CD14-positive monocyte (primary cell): ENCODE data around the gene RNASE7. TPM values are rescaled to one million over a fixed set of nuclear protein-coding genes. Genes with fewer than 3 reads are reported as not detected.

ENCODE experiments used
- DNase-seq, 3 donors: peaks; one replicate each; pipeline ENCODE4 v3.0.0-alpha.2; 2011 to 2022
- H2AFZ ChIP-seq: 2 replicates; pipeline ENCODE4 v1.6.0; 2012; ENCODE audit warnings: mild to moderate bottlenecking, low read depth, low read length, inconsistent platforms; ENCODE audit not compliant: insufficient read depth, poor library complexity, severe bottlenecking
- H3K27ac ChIP-seq, 2 donors: 1 replicate in 1 of 2; 2 replicates in 1 of 2; pipeline ENCODE4 v1.5.1; 2012 to 2013; ENCODE audit warnings: low read length in 2 of 2, control low read depth in 1 of 2, inconsistent platforms in 1 of 2, low read depth in 1 of 2, mild to moderate bottlenecking in 1 of 2
- H3K27me3 ChIP-seq, 2 donors: one replicate each; pipeline versions ENCODE4 v1.6.0 to v1.6.1; 2011 to 2013; ENCODE audit warnings: low read length in 2 of 2; ENCODE audit not compliant: control insufficient read depth in 2 of 2, insufficient read depth in 2 of 2
- H3K36me3 ChIP-seq, 2 donors: replicated peaks in 1 of 2; 1 replicate in 1 of 2; 2 replicates in 1 of 2; pipeline versions ENCODE4 v1.5.1 to v1.6.1; 2012 to 2013; ENCODE audit warnings: low read length in 2 of 2, control low read depth in 1 of 2, inconsistent platforms in 1 of 2, mild to moderate bottlenecking in 1 of 2; ENCODE audit not compliant: insufficient read depth in 2 of 2, control insufficient read depth in 1 of 2
- H3K4me1 ChIP-seq, 2 donors: 1 replicate in 1 of 2; 2 replicates in 1 of 2; pipeline versions ENCODE4 v1.5.1 to v1.6.1; 2012 to 2013; ENCODE audit warnings: low read length in 2 of 2, control low read depth in 1 of 2, inconsistent platforms in 1 of 2, mild to moderate bottlenecking in 1 of 2, moderate library complexity in 1 of 2; ENCODE audit not compliant: insufficient read depth in 2 of 2, control insufficient read depth in 1 of 2
- H3K4me2 ChIP-seq: replicated peaks from 2 replicates; pipeline ENCODE3; 2012; ENCODE audit warnings: low read length, moderate library complexity, mild to moderate bottlenecking; ENCODE audit not compliant: poor library complexity, severe bottlenecking; ENCODE audit errors: extremely low read depth
- H3K4me3 ChIP-seq, 3 experiments: fragments of 200-600 bp in 1 of 3; sonication (generic) in 1 of 3; replicated peaks in 1 of 3; 1 replicate in 2 of 3; 2 replicates in 1 of 3; pipeline ENCODE4 v1.5.1; 2011 to 2013; ENCODE audit warnings: low read length in 3 of 3, mild to moderate bottlenecking in 3 of 3, control low read depth in 2 of 3, low read depth in 2 of 3, inconsistent platforms in 1 of 3, moderate library complexity in 1 of 3
- H3K79me2 ChIP-seq: 2 replicates; pipeline ENCODE4 v1.6.0; 2012; ENCODE audit warnings: mild to moderate bottlenecking, control low read depth, inconsistent platforms, low read length, moderate library complexity; ENCODE audit not compliant: insufficient read depth
- H3K9ac ChIP-seq: 2 replicates; pipeline ENCODE4 v1.6.0; 2017; ENCODE audit warnings: low read length, mild to moderate bottlenecking; ENCODE audit not compliant: insufficient read depth, poor library complexity, severe bottlenecking
- H3K9me3 ChIP-seq, 2 donors: replicated peaks in 1 of 2; 1 replicate in 1 of 2; 2 replicates in 1 of 2; pipeline versions ENCODE4 v1.5.1 to v1.6.1; 2012 to 2013; ENCODE audit warnings: low read length in 2 of 2, control low read depth in 1 of 2; ENCODE audit not compliant: control insufficient read depth in 1 of 2, insufficient read depth in 1 of 2
- H4K20me1 ChIP-seq: 2 replicates; pipeline ENCODE4 v1.6.0; 2012; ENCODE audit warnings: mild to moderate bottlenecking, low read length, control low read depth, moderate library complexity; ENCODE audit not compliant: insufficient read depth
- H3K27ac Mint-ChIP-seq, 7 donors: one replicate each; pipeline ENCODE4 v1.8.0; 2020; ENCODE audit warnings: mild to moderate bottlenecking in 7 of 7, mixed read lengths in 7 of 7, moderate library complexity in 6 of 7, inconsistent platforms in 2 of 7
- H3K27me3 Mint-ChIP-seq, 3 donors: one replicate each; pipeline ENCODE4 v1.8.0; 2021 to 2022; ENCODE audit warnings: low read depth in 3 of 3, mild to moderate bottlenecking in 3 of 3, mixed read lengths in 3 of 3, moderate library complexity in 3 of 3, inconsistent platforms in 1 of 3
- H3K36me3 Mint-ChIP-seq, 2 donors: one replicate each; pipeline ENCODE4 v1.8.0; 2020; ENCODE audit warnings: mixed read lengths in 2 of 2, inconsistent platforms in 1 of 2, mild to moderate bottlenecking in 1 of 2
- H3K4me1 Mint-ChIP-seq: one replicate; pipeline ENCODE4 v1.8.0; 2020; ENCODE audit warnings: mild to moderate bottlenecking, mixed read lengths
- H3K4me3 Mint-ChIP-seq, 2 donors: one replicate each; pipeline ENCODE4 v1.8.0; 2020; ENCODE audit warnings: mild to moderate bottlenecking in 2 of 2, mixed read lengths in 2 of 2, moderate library complexity in 1 of 2
- H3K9me3 Mint-ChIP-seq, 7 donors: one replicate each; pipeline ENCODE4 v1.8.0; 2020 to 2022; ENCODE audit warnings: mixed read lengths in 7 of 7, mild to moderate bottlenecking in 6 of 7, moderate library complexity in 6 of 7, inconsistent platforms in 2 of 7
- CTCF ChIP-seq: fragments of 200-600 bp; IDR thresholded peaks from one replicate; pipeline ENCODE4 v1.8.0; 2022; ENCODE audit warnings: antibody characterized with exemption, mild to moderate bottlenecking
- WGBS: methylation state at CpG from one replicate; pipeline ENCODE4 v1.1.5; 2013; ENCODE audit warnings: missing lambda C conversion rate; ENCODE audit not compliant: insufficient coverage; 5-methylcytosine and 5-hydroxymethylcytosine counted together
- intact Hi-C, 2 donors: fragments of 100-400 bp; cut with micrococcal nuclease; formaldehyde crosslinking; loops; one replicate each; pipeline versions ENCODE4 v1.15.0 to v1.15.1; 2023
- polyA plus RNA-seq, 3 donors: library from polyadenylated mRNA; depleted of rRNA in 1 of 3; unstranded in 2 of 3; stranded (reverse) in 1 of 3; fragments of 300-500 nt in 2 of 3; fragments of >200 nt in 1 of 3; fragmentation: Illumina TruSeq in 2 of 3; gene quantifications; 1 replicate in 2 of 3; 2 replicates in 1 of 3; pipeline ENCODE4 v1.2.3, GENCODE V29; 2012 to 2021

The RNASE7 gene
- polyA plus RNA-seq, 3 donors: not detected

GRCh38 chr14:21059842-21060613 is 17.9 kb downstream of the RNASE7 start:
- no peak overlapping the region for H3K4me2 ChIP-seq
- Mint-ChIP-seq H3K36me3 (no peaks in the 10 kb centered on the region), H3K9me3 (peaks cover 0 to under 1% (median 0%) of the 10 kb centered on the region in 7 donors), H3K4me1 (no peaks in the 10 kb centered on the region), H3K27me3 (peaks cover 5 to 13% (median 11%) of the 10 kb centered on the region in 3 donors), H3K4me3 (no peak overlapping the region), H3K27ac (no peak overlapping the region)
- H3K79me2 ChIP-seq: no peaks in the 10 kb centered on the region
- TF ChIP-seq CTCF: no peak
- no peak overlapping the region for H3K27ac ChIP-seq
- no peak for DNase-seq
- no peak overlapping the region for H3K4me3 ChIP-seq
- H4K20me1 ChIP-seq: no peaks in the 10 kb centered on the region
- H3K4me1 ChIP-seq: no peaks in the 10 kb centered on the region
- no peak overlapping the region for H2AFZ ChIP-seq
- no peak overlapping the region for H3K9ac ChIP-seq
- intact Hi-C loops: loop anchor here (5.0 to 10.0 kb wide), 2 partner anchors 43 to 45 kb away; no protein-coding TSS in a partner anchor
- H3K9me3 ChIP-seq: no peaks in the 10 kb centered on the region
- H3K27me3 ChIP-seq: peaks cover 0 to 8% of the 10 kb centered on the region in 2 donors
- 90% methylated on average over 4 of the region's 8 CpGs for WGBS
- H3K36me3 ChIP-seq: no peaks in the 10 kb centered on the region

GRCh38 chr14:21060614-21061346 is 18.6 kb downstream of the RNASE7 start:
- Mint-ChIP-seq H3K9me3 (peaks cover 0 to 2% (median 0%) of the 10 kb centered on the region in 7 donors), H3K27ac (no peak overlapping the region), H3K4me3 (no peak overlapping the region), H3K36me3 (no peaks in the 10 kb centered on the region), H3K27me3 (peaks cover 11 to 15% (median 14%) of the 10 kb centered on the region in 3 donors), H3K4me1 (no peaks in the 10 kb centered on the region)
- Histone ChIP-seq H4K20me1 (no peaks in the 10 kb centered on the region), H2AFZ (no peak overlapping the region), H3K79me2 (no peaks in the 10 kb centered on the region), H3K4me3 (no peak overlapping the region), H3K36me3 (no peaks in the 10 kb centered on the region), H3K4me1 (no peaks in the 10 kb centered on the region), H3K4me2 (no peak overlapping the region), H3K9me3 (no peaks in the 10 kb centered on the region), H3K27me3 (peaks cover 0 to 8% of the 10 kb centered on the region in 2 donors), H3K9ac (no peak overlapping the region), H3K27ac (no peak overlapping the region)
- intact Hi-C loops: loop anchor here in 1 of 2 donors (10.0 kb wide), 1 partner anchor 46 kb away; no protein-coding TSS in a partner anchor
- no peak for DNase-seq
- TF ChIP-seq CTCF: no peak
- 94% methylated on average over 8 of the region's 13 CpGs for WGBS
